T follicular helper cell (primary cell): ENCODE results near the gene CDKN2B.
"Not testable (repeated sequence)": the region's sequence is repeated elsewhere in the genome, so short reads cannot be mapped to it uniquely, and the experiment has no call there.

Experiments used
- DNase-seq: peaks from one replicate; pipeline ENCODE4 v3.0.0-alpha.2; 2020; ENCODE audit warnings: low read depth
- total RNA-seq, 2 experiments: gene quantifications; one replicate each; lab custom pipeline; 2026; lab: John Stamatoyannopoulos, UW

The CDKN2B gene
- 1.1 to 3.7 reads per million in 2 experiments for total RNA-seq

- peak; percentile 50 for DNase-seq
Observed at GRCh38 chr9:22008717-22009505, at the start of gene CDKN2B. CDKN2B (minus strand) TSS chr9:22009305; CDS start chr9:22008953, 352 bp downstream.

GRCh38 chr9:22057972-22058371 lies 48.9 kb upstream of the CDKN2B start:
- DNase-seq = not testable (repeated sequence)

GRCh38 chr9:22056402-22056801 lies 47.3 kb upstream of the CDKN2B start:
- no peak for DNase-seq

- DNase-seq = no peak
Observed at GRCh38 chr9:22055090-22055489, 46.0 kb upstream of the CDKN2B start.

GRCh38 chr9:22054529-22054928 lies 45.4 kb upstream of the CDKN2B start:
- DNase-seq = no peak

- no peak for DNase-seq
Observed at GRCh38 chr9:22054076-22054475, 45.0 kb upstream of the CDKN2B start.

- DNase-seq = no peak
Observed at GRCh38 chr9:22053178-22053577, 44.1 kb upstream of the CDKN2B start.

GRCh38 chr9:22052376-22052945 lies 43.4 kb upstream of the CDKN2B start:
- no peak for DNase-seq

GRCh38 chr9:22050924-22051323 lies 41.8 kb upstream of the CDKN2B start:
- DNase-seq = no peak

- no peak for DNase-seq
Observed at GRCh38 chr9:22049411-22049810, 40.3 kb upstream of the CDKN2B start.

- DNase-seq = no peak
Observed at GRCh38 chr9:22047596-22047995, 38.5 kb upstream of the CDKN2B start.

GRCh38 chr9:22046243-22046885 lies 37.3 kb upstream of the CDKN2B start:
- DNase-seq = no peak

GRCh38 chr9:22045423-22045822 lies 36.3 kb upstream of the CDKN2B start:
- no peak for DNase-seq

- DNase-seq = no peak
Observed at GRCh38 chr9:22044583-22044982, 35.5 kb upstream of the CDKN2B start.

GRCh38 chr9:22043928-22044327 lies 34.8 kb upstream of the CDKN2B start:
- no peak for DNase-seq

- no peak for DNase-seq
Observed at GRCh38 chr9:22041775-22042174, 32.7 kb upstream of the CDKN2B start.

GRCh38 chr9:22041344-22041743 lies 32.2 kb upstream of the CDKN2B start:
- DNase-seq = no peak

- no peak for DNase-seq
Observed at GRCh38 chr9:22040760-22041159, 31.7 kb upstream of the CDKN2B start.

GRCh38 chr9:22039258-22039657 lies 30.2 kb upstream of the CDKN2B start:
- no peak for DNase-seq

- DNase-seq = no peak
Observed at GRCh38 chr9:22037954-22038690, 29.0 kb upstream of the CDKN2B start.

- no peak for DNase-seq
Observed at GRCh38 chr9:22036866-22037626, 27.9 kb upstream of the CDKN2B start.

- no peak for DNase-seq
Observed at GRCh38 chr9:22035591-22036011, 26.5 kb upstream of the CDKN2B start.
